ENCODE measurements around the gene ATG16L2. TPM values are rescaled to one million over a fixed set of nuclear protein-coding genes. Genes with fewer than 3 reads are reported as not detected.

Gene ATG16L2
- total RNA-seq, 1 experiment from 2014 or later, result 17.3 TPM

DNA sequence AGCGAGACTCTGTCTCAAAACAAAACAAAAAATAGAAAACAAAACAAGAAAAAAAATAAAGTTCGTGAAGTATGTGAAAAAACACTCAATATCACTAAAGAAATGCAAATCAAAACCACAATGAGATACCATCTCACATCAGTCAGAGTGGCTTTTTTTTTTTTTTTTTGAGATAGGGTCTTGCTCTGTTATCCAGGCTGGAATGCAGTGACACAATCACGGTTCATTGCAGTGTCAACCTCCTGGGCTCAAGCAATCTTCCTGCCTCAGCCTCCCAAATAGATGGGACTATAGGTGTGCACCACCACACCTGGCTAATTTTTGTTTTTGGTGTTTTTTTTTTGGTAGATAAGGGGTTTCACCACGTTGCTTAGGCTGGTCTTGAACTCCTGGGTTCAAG lies 37.5 kb downstream of the ATG16L2 start:
- Histone ChIP-seq H3K27me3 (ENCODE audit: insufficient read depth, low read length) (no peaks in the 10 kb centered on the region), H2BK120ac (ENCODE audit: low read depth, low read length, poor library complexity, severe bottlenecking) (no peak overlapping the region), H4K8ac (replicated peaks; ENCODE audit: insufficient read length, low read depth, low read length) (no peak overlapping the region), H3K18ac (ENCODE audit: insufficient read length, low read depth, low read length) (no peak overlapping the region), H4K91ac (ENCODE audit: insufficient read length, low read depth, low read length) (no peak overlapping the region), H3K56ac (ENCODE audit: insufficient read length, low read depth, low read length) (no peak overlapping the region), H4K5ac (ENCODE audit: insufficient read length, low read depth, low read length) (no peak overlapping the region), H3K23me2 (ENCODE audit: insufficient read length, low read depth, low read length, poor library complexity, severe bottlenecking) (no peaks in the 10 kb centered on the region), H3K4ac (ENCODE audit: low read depth, low read length) (no peak overlapping the region), H2BK12ac (ENCODE audit: insufficient read length, low read depth, low read length) (no peak overlapping the region), H3K4me2 (ENCODE audit: insufficient read depth, insufficient read length, low read length) (no peak overlapping the region), H2AFZ (ENCODE audit: low read length) (no peak overlapping the region), H3K23ac (ENCODE audit: insufficient read length, low read depth, low read length) (no peak overlapping the region), H3K27ac (ENCODE audit: insufficient read length, low read depth, low read length) (no peak overlapping the region), H4K20me1 (ENCODE audit: control insufficient read depth, insufficient read depth, insufficient read length) (no peaks in the 10 kb centered on the region), H2BK20ac (ENCODE audit: low read depth, low read length, poor library complexity, severe bottlenecking) (no peak overlapping the region), H3K79me1 (ENCODE audit: insufficient read depth, low read depth, low read length, poor library complexity, severe bottlenecking) (no peaks in the 10 kb centered on the region), H3T11ph (ENCODE audit: low read length) (no peak overlapping the region), H2AK5ac (ENCODE audit: insufficient read length, low read length) (no peak overlapping the region), H2BK5ac (ENCODE audit: insufficient read length, low read length) (no peak overlapping the region), H2BK15ac (ENCODE audit: low read depth, low read length) (no peak overlapping the region), H3K9me3 (ENCODE audit: control insufficient read depth, low read depth, low read length) (no peaks in the 10 kb centered on the region), H3K4me1 (ENCODE audit: insufficient read depth, low read length) (no peaks in the 10 kb centered on the region), H3K79me2 (ENCODE audit: insufficient read depth, low read length) (no peaks in the 10 kb centered on the region), H3K9ac (ENCODE audit: extremely low read depth, insufficient read length, low read length) (no peak overlapping the region), H3K14ac (ENCODE audit: insufficient read depth, low read length) (no peak overlapping the region)
- H3K36me3 Mint-ChIP-seq (ENCODE audit: insufficient read depth in 1 of 3, low read depth in 3 of 3), result no peaks in the 10 kb centered on the region
- H3K27me3 Mint-ChIP-seq (ENCODE audit: low read depth), result no peaks in the 10 kb centered on the region
- H3K4me1 Mint-ChIP-seq, result no peaks in the 10 kb centered on the region
- DNase-seq, result no peak
- H3K9me3 Mint-ChIP-seq, result no peaks in the 10 kb centered on the region
- WGBS (ENCODE audit: extremely low coverage, insufficient read length, low lambda C conversion rate), result no CpG with 5 or more reads among the region's 4 CpGs
- no peak overlapping the region for H3K4me3 Mint-ChIP-seq
- no peak overlapping the region for H3K27ac Mint-ChIP-seq
- TF ChIP-seq, protein P1, sequence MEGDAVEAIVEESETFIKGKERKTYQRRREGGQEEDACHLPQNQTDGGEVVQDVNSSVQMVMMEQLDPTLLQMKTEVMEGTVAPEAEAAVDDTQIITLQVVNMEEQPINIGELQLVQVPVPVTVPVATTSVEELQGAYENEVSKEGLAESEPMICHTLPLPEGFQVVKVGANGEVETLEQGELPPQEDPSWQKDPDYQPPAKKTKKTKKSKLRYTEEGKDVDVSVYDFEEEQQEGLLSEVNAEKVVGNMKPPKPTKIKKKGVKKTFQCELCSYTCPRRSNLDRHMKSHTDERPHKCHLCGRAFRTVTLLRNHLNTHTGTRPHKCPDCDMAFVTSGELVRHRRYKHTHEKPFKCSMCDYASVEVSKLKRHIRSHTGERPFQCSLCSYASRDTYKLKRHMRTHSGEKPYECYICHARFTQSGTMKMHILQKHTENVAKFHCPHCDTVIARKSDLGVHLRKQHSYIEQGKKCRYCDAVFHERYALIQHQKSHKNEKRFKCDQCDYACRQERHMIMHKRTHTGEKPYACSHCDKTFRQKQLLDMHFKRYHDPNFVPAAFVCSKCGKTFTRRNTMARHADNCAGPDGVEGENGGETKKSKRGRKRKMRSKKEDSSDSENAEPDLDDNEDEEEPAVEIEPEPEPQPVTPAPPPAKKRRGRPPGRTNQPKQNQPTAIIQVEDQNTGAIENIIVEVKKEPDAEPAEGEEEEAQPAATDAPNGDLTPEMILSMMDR (conservative IDR thresholded peaks at IDR 0.05), result no peak
